Right renal pelvis (tissue), 4 donors: ENCODE data around the gene PCSK4. TPM values are rescaled to one million over a fixed set of nuclear protein-coding genes. Genes with fewer than 3 reads are reported as not detected.
"Not testable (repeated sequence)": the region's sequence is repeated elsewhere in the genome, so short reads cannot be mapped to it uniquely, and the experiment has no call there.

Source experiments
- DNase-seq, 4 donors: peaks; one replicate each; pipeline ENCODE4 v3.0.0-alpha.2; 2013; ENCODE audit warnings: low read depth in 4 of 4, low spot score in 3 of 4, missing footprints in 1 of 4
- polyA plus RNA-seq, 4 donors: library from polyadenylated mRNA; unstranded; fragments of 120-200 nt; gene quantifications; one replicate each; pipeline ENCODE4 v1.2.1, GENCODE V29; 2013; ENCODE audit not compliant: insufficient read length in 4 of 4

Gene PCSK4
- polyA plus RNA-seq, 4 donors: 3.4 to 7.9 (median 5.1) TPM

GRCh38 chr19:1505991-1506881 is 16.1 kb upstream of the PCSK4 start:
- DNase-seq: no peak

GRCh38 chr19:1505012-1505411 is 14.9 kb upstream of the PCSK4 start:
- DNase-seq: no peak

DNA sequence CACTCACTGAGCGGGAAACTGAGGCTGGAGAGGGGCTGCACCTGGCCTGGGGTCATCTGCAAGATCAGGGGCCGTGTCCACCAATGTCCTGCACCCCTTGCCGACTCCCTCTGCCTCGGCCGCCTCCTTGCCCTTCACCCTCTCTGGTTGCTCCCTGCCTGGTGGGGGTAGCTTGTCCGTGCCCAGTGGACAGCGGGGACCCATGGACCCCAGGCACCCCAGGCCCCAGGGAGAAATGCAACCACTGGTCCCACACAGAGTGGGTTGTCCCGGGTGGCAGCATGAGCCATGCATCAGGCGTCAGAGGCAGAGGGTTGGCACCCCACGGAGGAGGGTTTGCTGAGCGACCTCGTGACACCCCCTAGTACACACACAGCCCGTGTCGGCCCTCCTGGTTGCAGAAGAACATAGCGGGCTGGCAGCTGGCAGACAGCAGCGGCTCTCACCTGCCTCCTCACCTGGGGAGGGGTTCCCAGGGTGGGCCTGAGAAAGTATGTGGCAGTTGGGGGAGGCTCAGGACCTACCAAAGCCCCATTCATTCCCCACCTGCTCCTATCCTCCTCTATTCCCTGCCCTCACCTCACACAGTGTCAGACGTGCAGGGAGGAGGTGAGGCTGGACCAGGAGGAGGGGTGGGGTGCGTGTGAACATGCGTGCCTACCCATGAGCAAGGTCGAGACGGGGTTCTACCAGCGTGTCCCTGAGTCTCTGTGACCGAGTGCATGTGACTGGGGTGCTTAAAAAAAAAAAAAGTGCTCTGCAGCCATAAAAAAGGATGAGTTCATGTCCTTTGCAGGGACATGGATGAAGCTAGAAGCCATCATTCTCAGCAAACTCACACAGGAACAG is 14.0 kb upstream of the PCSK4 start:
- DNase-seq: no peak

DNA sequence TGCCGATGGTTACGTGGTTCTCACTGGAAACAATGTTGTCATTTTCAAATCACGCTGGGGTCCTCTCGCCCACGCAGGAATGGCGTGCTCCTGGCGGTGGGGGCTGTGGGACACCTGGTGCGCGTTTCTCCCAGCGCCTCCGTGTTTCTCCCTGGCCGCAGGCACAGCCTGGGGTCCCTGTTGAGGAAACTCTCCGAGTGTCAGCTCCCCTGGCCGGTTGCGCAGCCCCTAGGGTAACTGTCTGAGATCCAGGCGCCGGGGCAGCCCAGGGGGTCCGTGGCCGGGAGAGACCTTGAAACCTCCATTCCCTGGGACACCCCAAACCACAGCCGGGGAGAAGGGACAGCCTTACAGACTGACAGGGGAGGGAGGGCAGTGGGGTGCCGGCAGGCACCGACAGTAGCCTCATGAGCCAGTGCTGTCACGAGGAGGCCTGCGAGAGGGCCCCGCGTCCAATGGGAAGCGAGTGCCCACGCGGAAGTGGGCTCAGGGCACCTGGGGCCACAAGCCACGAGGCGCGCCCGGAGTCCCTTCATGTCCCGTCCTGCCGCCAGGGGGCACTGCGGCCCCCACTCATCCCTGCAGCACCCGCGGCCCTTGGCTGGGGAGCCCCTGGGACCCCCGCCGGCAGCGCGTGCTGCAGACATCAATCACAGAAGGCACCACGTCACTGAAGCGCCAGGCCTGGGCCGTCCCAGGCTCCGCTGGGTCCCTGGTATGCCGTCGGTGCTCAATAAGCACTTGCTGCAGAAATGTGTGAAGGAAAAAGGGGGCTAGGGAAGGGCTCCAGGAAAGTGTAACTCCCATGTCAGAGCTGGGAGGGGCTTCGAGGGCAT is 13.2 kb upstream of the PCSK4 start:
- DNase-seq: no peak

DNA sequence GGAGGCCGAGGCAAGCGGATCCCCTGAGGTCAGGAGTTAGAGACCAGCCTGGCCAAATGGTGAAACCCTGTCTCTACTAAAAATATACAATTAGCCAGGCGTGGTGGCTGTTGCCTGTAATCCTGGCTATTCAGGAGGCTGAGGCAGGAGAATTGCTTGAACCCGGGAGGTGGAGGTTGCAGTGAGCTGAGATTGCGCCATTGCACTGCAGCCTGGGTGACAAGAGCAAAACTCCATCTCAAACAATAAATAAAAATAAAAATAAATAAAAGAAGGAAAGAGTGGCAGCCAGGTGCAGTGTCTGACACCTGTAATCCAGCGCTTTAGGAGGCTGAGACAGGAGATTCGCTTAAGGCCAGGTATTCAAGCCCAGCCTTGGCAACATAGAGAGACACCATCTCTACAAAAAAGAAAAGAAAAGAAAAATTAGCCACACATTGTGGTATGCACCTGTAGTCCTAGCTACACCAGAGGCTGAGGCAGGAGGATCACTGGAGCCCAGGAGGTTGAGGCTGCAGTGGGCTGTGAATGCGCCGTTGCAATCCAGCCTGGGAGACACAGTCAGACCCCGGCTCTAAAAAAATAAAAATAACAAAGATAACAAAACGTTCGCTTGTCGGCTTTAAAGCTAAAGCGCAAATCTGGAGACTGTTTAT is 12.4 kb upstream of the PCSK4 start:
- no peak for DNase-seq

GRCh38 chr19:1501200-1501595 is 11.0 kb upstream of the PCSK4 start:
- no peak for DNase-seq

- DNase-seq: not testable (repeated sequence)
Observed at GRCh38 chr19:1499231-1499630, 9.1 kb upstream of the PCSK4 start.

- no peak for DNase-seq
Observed at GRCh38 chr19:1497578-1498235, 7.6 kb upstream of the PCSK4 start.

DNA sequence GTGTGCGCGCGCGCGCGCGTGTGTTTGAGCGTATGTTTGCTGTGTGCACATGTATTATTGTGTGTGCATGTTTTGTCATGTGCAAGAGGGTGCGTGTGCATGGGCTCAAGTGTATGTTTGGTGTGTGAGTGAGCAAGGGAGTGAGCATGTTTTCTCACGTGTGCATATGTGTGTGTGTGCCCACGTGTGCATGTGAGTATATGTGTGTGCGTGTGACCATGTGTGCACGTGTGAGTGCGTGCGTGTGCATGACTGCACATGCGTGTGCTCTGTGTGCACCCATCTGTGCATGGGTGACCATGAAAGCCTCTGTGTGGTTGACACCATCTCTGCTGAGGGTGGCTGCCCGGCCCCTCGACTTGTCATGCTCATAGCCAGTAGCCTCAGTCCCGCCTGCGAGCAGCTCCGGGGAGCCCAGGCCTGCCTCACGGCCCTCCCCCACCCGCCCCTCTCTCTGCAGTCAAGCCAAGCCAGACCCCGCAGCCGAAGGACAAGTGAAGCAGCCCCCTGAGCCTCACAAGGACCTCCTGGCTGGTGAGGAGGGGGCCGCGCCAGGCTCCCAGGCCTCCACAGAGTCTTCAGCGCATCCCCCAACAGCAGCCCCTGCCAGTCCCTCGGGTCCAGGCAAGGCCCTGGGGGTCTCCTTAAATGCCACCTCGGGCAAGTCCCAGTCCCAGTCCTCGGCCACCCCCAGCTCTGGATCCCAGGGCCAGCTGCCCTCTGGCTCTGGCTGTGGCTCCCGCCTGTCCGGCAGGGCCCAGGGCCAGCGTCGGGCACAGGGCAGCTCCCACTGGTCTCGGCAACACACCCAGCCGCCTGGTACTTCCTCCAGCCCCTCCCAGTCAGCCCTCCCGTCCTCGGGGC is 6.8 kb upstream of the PCSK4 start:
- DNase-seq: no peak

GRCh38 chr19:1495799-1496713 is 5.9 kb upstream of the PCSK4 start:
- no peak for DNase-seq

GRCh38 chr19:1495051-1495798 is 5.1 kb upstream of the PCSK4 start:
- DNase-seq: no peak

- DNase-seq: no peak
Observed at GRCh38 chr19:1494115-1494815, 4.1 kb upstream of the PCSK4 start.

- no peak for DNase-seq
Observed at GRCh38 chr19:1492474-1493006, 2.4 kb upstream of the PCSK4 start.

DNA sequence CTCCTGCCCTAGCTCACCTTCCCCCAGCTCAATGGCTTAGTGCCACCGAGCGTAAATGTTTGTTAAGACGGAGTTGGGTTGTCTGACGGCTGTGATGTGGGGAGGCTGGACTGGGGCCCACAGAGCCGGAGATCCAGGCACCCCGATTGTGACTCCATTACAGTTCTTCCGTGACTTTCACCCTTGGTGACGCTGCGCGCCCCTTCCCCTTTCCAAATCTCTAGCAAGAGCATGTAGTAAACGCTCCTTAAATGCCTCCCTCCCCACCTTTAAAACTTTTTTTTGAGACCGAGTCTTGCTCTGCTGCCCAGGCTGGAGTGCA is 1.7 kb upstream of the PCSK4 start:
- no peak for DNase-seq

DNA sequence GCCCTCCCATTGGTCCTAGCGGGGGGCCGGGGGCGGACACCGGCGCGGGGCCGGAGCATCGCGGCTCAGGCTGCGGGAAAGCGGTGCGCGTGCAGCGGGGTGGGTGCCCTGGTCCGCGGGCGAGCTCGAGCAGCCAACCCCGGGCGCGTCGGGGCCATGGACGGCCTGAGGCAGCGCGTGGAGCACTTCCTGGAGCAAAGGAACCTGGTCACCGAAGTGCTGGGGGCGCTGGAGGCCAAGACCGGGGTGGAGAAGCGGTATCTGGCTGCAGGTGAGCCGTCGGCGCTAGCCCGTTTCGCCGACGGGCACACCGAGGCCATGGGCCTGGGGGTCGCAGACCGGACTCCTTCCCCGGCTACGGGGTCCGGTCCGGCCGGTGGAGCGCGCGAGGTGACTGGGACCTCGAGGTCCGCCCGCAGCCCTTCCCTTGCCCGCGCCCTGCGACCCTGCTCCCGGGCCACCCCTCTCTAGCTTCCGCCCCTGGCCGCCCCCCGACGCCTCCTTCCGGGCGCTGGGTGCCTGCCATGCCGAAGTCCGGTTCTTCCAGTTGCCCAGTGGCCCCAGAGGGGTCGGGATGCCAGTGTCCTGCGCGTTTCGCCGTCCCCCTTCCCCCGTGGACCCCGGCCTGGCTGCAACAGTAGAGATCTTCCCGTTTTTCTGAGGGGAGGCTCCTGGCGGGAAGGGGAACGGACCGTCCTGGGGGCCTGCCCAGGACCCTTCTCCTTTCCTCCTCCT is 1.1 kb upstream of the PCSK4 start, which contains the start of gene REEP6:
Gene REEP6 (plus strand): TSS at position 68 of the 735 bp plus-strand sequence. CDS start 89 bp downstream, at position 157.
- DNase-seq: no peak
